CD14-positive monocyte (primary cell): ENCODE measurements around the gene ENPP6. TPM values are rescaled to one million over a fixed set of nuclear protein-coding genes. Genes with fewer than 3 reads are reported as not detected.

Source experiments
- DNase-seq, 3 donors: peaks; one replicate each; pipeline ENCODE4 v3.0.0-alpha.2; 2011 to 2022
- H2AFZ ChIP-seq: 2 replicates; pipeline ENCODE4 v1.6.0; 2012; ENCODE audit warnings: mild to moderate bottlenecking, low read depth, low read length, inconsistent platforms; ENCODE audit not compliant: insufficient read depth, poor library complexity, severe bottlenecking
- H3K27ac ChIP-seq, 2 donors: 1 replicate in 1 of 2; 2 replicates in 1 of 2; pipeline ENCODE4 v1.5.1; 2012 to 2013; ENCODE audit warnings: low read length in 2 of 2, control low read depth in 1 of 2, inconsistent platforms in 1 of 2, low read depth in 1 of 2, mild to moderate bottlenecking in 1 of 2
- H3K27me3 ChIP-seq, 2 donors: one replicate each; pipeline versions ENCODE4 v1.6.0 to v1.6.1; 2011 to 2013; ENCODE audit warnings: low read length in 2 of 2; ENCODE audit not compliant: control insufficient read depth in 2 of 2, insufficient read depth in 2 of 2
- H3K36me3 ChIP-seq, 2 donors: replicated peaks in 1 of 2; 1 replicate in 1 of 2; 2 replicates in 1 of 2; pipeline versions ENCODE4 v1.5.1 to v1.6.1; 2012 to 2013; ENCODE audit warnings: low read length in 2 of 2, control low read depth in 1 of 2, inconsistent platforms in 1 of 2, mild to moderate bottlenecking in 1 of 2; ENCODE audit not compliant: insufficient read depth in 2 of 2, control insufficient read depth in 1 of 2
- H3K4me1 ChIP-seq, 2 donors: 1 replicate in 1 of 2; 2 replicates in 1 of 2; pipeline versions ENCODE4 v1.5.1 to v1.6.1; 2012 to 2013; ENCODE audit warnings: low read length in 2 of 2, control low read depth in 1 of 2, inconsistent platforms in 1 of 2, mild to moderate bottlenecking in 1 of 2, moderate library complexity in 1 of 2; ENCODE audit not compliant: insufficient read depth in 2 of 2, control insufficient read depth in 1 of 2
- H3K4me2 ChIP-seq: replicated peaks from 2 replicates; pipeline ENCODE3; 2012; ENCODE audit warnings: low read length, moderate library complexity, mild to moderate bottlenecking; ENCODE audit not compliant: poor library complexity, severe bottlenecking; ENCODE audit errors: extremely low read depth
- H3K4me3 ChIP-seq, 3 experiments: fragments of 200-600 bp in 1 of 3; sonication (generic) in 1 of 3; replicated peaks in 1 of 3; 1 replicate in 2 of 3; 2 replicates in 1 of 3; pipeline ENCODE4 v1.5.1; 2011 to 2013; ENCODE audit warnings: low read length in 3 of 3, mild to moderate bottlenecking in 3 of 3, control low read depth in 2 of 3, low read depth in 2 of 3, inconsistent platforms in 1 of 3, moderate library complexity in 1 of 3
- H3K79me2 ChIP-seq: 2 replicates; pipeline ENCODE4 v1.6.0; 2012; ENCODE audit warnings: mild to moderate bottlenecking, control low read depth, inconsistent platforms, low read length, moderate library complexity; ENCODE audit not compliant: insufficient read depth
- H3K9ac ChIP-seq: 2 replicates; pipeline ENCODE4 v1.6.0; 2017; ENCODE audit warnings: low read length, mild to moderate bottlenecking; ENCODE audit not compliant: insufficient read depth, poor library complexity, severe bottlenecking
- H3K9me3 ChIP-seq, 2 donors: replicated peaks in 1 of 2; 1 replicate in 1 of 2; 2 replicates in 1 of 2; pipeline versions ENCODE4 v1.5.1 to v1.6.1; 2012 to 2013; ENCODE audit warnings: low read length in 2 of 2, control low read depth in 1 of 2; ENCODE audit not compliant: control insufficient read depth in 1 of 2, insufficient read depth in 1 of 2
- H4K20me1 ChIP-seq: 2 replicates; pipeline ENCODE4 v1.6.0; 2012; ENCODE audit warnings: mild to moderate bottlenecking, low read length, control low read depth, moderate library complexity; ENCODE audit not compliant: insufficient read depth
- H3K27ac Mint-ChIP-seq, 7 donors: one replicate each; pipeline ENCODE4 v1.8.0; 2020; ENCODE audit warnings: mild to moderate bottlenecking in 7 of 7, mixed read lengths in 7 of 7, moderate library complexity in 6 of 7, inconsistent platforms in 2 of 7
- H3K27me3 Mint-ChIP-seq, 3 donors: one replicate each; pipeline ENCODE4 v1.8.0; 2021 to 2022; ENCODE audit warnings: low read depth in 3 of 3, mild to moderate bottlenecking in 3 of 3, mixed read lengths in 3 of 3, moderate library complexity in 3 of 3, inconsistent platforms in 1 of 3
- H3K36me3 Mint-ChIP-seq, 2 donors: one replicate each; pipeline ENCODE4 v1.8.0; 2020; ENCODE audit warnings: mixed read lengths in 2 of 2, inconsistent platforms in 1 of 2, mild to moderate bottlenecking in 1 of 2
- H3K4me1 Mint-ChIP-seq: one replicate; pipeline ENCODE4 v1.8.0; 2020; ENCODE audit warnings: mild to moderate bottlenecking, mixed read lengths
- H3K4me3 Mint-ChIP-seq, 2 donors: one replicate each; pipeline ENCODE4 v1.8.0; 2020; ENCODE audit warnings: mild to moderate bottlenecking in 2 of 2, mixed read lengths in 2 of 2, moderate library complexity in 1 of 2
- H3K9me3 Mint-ChIP-seq, 7 donors: one replicate each; pipeline ENCODE4 v1.8.0; 2020 to 2022; ENCODE audit warnings: mixed read lengths in 7 of 7, mild to moderate bottlenecking in 6 of 7, moderate library complexity in 6 of 7, inconsistent platforms in 2 of 7
- CTCF ChIP-seq: fragments of 200-600 bp; IDR thresholded peaks from one replicate; pipeline ENCODE4 v1.8.0; 2022; ENCODE audit warnings: antibody characterized with exemption, mild to moderate bottlenecking
- WGBS: methylation state at CpG from one replicate; pipeline ENCODE4 v1.1.5; 2013; ENCODE audit warnings: missing lambda C conversion rate; ENCODE audit not compliant: insufficient coverage; 5-methylcytosine and 5-hydroxymethylcytosine counted together
- intact Hi-C, 2 donors: fragments of 100-400 bp; cut with micrococcal nuclease; formaldehyde crosslinking; loops; one replicate each; pipeline versions ENCODE4 v1.15.0 to v1.15.1; 2023
- polyA plus RNA-seq, 3 donors: library from polyadenylated mRNA; depleted of rRNA in 1 of 3; unstranded in 2 of 3; stranded (reverse) in 1 of 3; fragments of 300-500 nt in 2 of 3; fragments of >200 nt in 1 of 3; fragmentation: Illumina TruSeq in 2 of 3; gene quantifications; 1 replicate in 2 of 3; 2 replicates in 1 of 3; pipeline ENCODE4 v1.2.3, GENCODE V29; 2012 to 2021

ENPP6 gene
- polyA plus RNA-seq, 3 donors, result 0.05 TPM; not detected in 2

DNA sequence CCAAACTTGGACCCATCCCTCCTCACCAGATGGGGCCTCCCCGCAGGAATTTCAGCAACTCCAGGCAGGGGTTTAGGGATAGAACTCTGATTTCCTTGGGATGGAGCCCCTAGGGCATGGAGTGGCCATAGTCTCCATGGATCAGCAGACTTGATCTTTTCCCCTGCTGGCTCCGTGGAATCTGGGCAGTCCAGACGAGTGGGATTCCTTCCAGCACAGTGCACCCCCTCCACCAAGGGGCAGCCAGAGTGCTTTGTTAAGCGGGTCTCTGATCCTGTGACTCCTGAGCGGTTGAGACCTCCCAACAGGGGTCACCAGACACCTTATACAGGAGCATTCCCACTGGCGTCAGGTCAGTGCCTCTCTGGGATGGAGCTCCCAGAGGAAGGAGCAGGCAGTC lies 40.4 kb downstream of the ENPP6 start:
- H3K27ac Mint-ChIP-seq, result no peak overlapping the region
- peaks cover 11 to 29% (median 18%) of the 10 kb centered on the region in 7 donors for H3K9me3 Mint-ChIP-seq
- TF ChIP-seq CTCF, result no peak
- H4K20me1 ChIP-seq, result no peaks in the 10 kb centered on the region
- H3K36me3 ChIP-seq, result no peaks in the 10 kb centered on the region
- H2AFZ ChIP-seq, result no peak overlapping the region
- H3K79me2 ChIP-seq, result no peaks in the 10 kb centered on the region
- intact Hi-C loops, result no loop called here
- DNase-seq, result no peak
- no peak overlapping the region for H3K4me3 ChIP-seq
- no peak overlapping the region for H3K27ac ChIP-seq
- WGBS, result 88% methylated on average over 3 of the region's 6 CpGs
- no peak overlapping the region for H3K9ac ChIP-seq
- H3K36me3 Mint-ChIP-seq, result no peaks in the 10 kb centered on the region
- H3K4me2 ChIP-seq, result no peak overlapping the region
- H3K27me3 Mint-ChIP-seq, result peaks cover 2 to 9% (median 8%) of the 10 kb centered on the region in 3 donors
- H3K9me3 ChIP-seq, result no peaks in the 10 kb centered on the region
- H3K4me3 Mint-ChIP-seq, result no peak overlapping the region
- no peaks in the 10 kb centered on the region for H3K27me3 ChIP-seq
- H3K4me1 Mint-ChIP-seq, result no peaks in the 10 kb centered on the region
- H3K4me1 ChIP-seq, result no peaks in the 10 kb centered on the region

DNA sequence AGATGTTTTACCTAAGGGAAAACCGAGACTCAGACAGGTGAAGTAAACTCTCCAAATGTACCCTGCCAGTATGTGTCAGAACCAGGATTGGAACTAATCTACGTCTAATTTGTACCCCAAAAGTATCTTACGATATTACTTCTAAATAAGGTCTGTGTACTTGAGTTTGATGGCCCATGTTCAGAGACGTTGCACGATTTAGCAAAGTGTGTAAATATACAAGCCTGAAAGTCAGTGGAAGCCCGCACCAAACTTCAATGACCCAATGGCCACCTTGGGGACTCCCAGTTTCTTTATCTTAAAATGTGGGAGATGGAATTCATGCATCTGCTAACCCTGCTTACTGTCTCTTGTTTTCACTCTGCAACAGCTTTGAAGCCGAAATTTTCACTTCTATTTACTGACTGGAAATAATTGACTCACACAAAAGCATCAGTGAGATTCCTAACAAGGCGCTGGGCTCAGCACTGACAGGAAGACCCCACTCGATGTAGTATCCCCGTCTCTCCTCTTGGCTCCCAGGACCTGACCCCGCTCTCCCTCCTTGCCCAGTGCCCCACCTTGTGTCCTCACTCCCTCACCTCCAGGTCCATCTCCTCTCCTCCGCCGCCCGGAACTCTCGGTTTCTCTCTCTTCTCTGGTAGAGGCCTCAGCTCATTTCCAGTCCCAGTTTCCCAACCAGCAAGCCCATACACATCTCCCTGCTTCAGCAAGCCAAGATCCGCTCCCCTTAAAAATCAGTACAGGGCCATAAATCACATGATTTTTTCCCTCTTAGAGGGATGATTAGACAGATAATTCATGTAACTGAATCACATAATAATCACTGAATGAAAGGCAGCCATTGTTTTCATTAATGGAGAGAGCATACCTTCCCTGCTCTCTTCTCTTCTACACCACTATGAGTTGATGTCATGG lies 42.8 kb downstream of the ENPP6 start:
- peaks cover 7 to 15% (median 10%) of the 10 kb centered on the region in 7 donors for H3K9me3 Mint-ChIP-seq
- Histone ChIP-seq H3K4me1 (no peaks in the 10 kb centered on the region), H3K27ac (no peak overlapping the region), H2AFZ (no peak overlapping the region), H3K79me2 (no peaks in the 10 kb centered on the region), H3K9me3 (no peaks in the 10 kb centered on the region), H4K20me1 (no peaks in the 10 kb centered on the region), H3K9ac (no peak overlapping the region), H3K4me2 (no peak overlapping the region), H3K36me3 (no peaks in the 10 kb centered on the region), H3K27me3 (no peaks in the 10 kb centered on the region), H3K4me3 (no peak overlapping the region)
- no peaks in the 10 kb centered on the region for H3K36me3 Mint-ChIP-seq
- 94% methylated on average over 12 of the region's 16 CpGs for WGBS
- no peak for TF ChIP-seq CTCF
- H3K4me3 Mint-ChIP-seq, result no peak overlapping the region
- H3K4me1 Mint-ChIP-seq, result no peaks in the 10 kb centered on the region
- intact Hi-C loops, result no loop called here
- H3K27me3 Mint-ChIP-seq, result peaks cover 4 to 16% (median 10%) of the 10 kb centered on the region in 3 donors
- DNase-seq, result no peak
- no peak overlapping the region for H3K27ac Mint-ChIP-seq
